Smooth muscle cell (in vitro differentiated cells): Measurements from ENCODE around the gene SPRY1. TPM values are rescaled to one million over a fixed set of nuclear protein-coding genes. Genes with fewer than 3 reads are reported as not detected.

ENCODE experiments used
- DNase-seq: peaks from one replicate; lab custom pipeline; 2025; ENCODE audit not compliant: unreplicated experiment; lab: John Stamatoyannopoulos, UW
- H2AFZ ChIP-seq: fragments of 200-600 bp; sonication (generic); 2 replicates; pipeline ENCODE4 v1.6.0; 2016; ENCODE audit warnings: antibody characterized with exemption, low read depth, mild to moderate bottlenecking
- H3F3A ChIP-seq: fragments of 200-600 bp; sonication (generic); 2 replicates; pipeline ENCODE4 v1.6.0; 2017; ENCODE audit warnings: antibody characterized with exemption, low read depth
- H3K27ac ChIP-seq: fragments of 200-600 bp; sonication (generic); 2 replicates; pipeline ENCODE4 v1.5.1; 2016; ENCODE audit warnings: low read depth, mild to moderate bottlenecking
- H3K27me3 ChIP-seq: fragments of 200-600 bp; sonication (generic); 2 replicates; pipeline ENCODE4 v1.6.1; 2016; ENCODE audit warnings: low read depth, mild to moderate bottlenecking
- H3K36me3 ChIP-seq: fragments of 200-600 bp; sonication (generic); 2 replicates; pipeline ENCODE4 v1.5.1; 2016; ENCODE audit warnings: low read depth
- H3K4me1 ChIP-seq: fragments of 200-600 bp; sonication (generic); 2 replicates; pipeline ENCODE4 v1.5.1; 2016; ENCODE audit warnings: low read depth
- H3K4me2 ChIP-seq: fragments of 200-600 bp; sonication (generic); 2 replicates; pipeline ENCODE4 v1.6.0; 2016; ENCODE audit warnings: mild to moderate bottlenecking
- H3K4me3 ChIP-seq: fragments of 200-600 bp; sonication (generic); 2 replicates; pipeline ENCODE4 v1.5.1; 2016; ENCODE audit warnings: mild to moderate bottlenecking
- H3K79me2 ChIP-seq: fragments of 200-600 bp; sonication (generic); 2 replicates; pipeline ENCODE4 v1.6.0; 2016; ENCODE audit warnings: low read depth, mild to moderate bottlenecking
- H3K9ac ChIP-seq: fragments of 200-600 bp; sonication (generic); 2 replicates; pipeline ENCODE4 v1.6.0; 2016; ENCODE audit warnings: low read depth
- H3K9me3 ChIP-seq: fragments of 200-600 bp; sonication (generic); replicated peaks from 2 replicates; pipeline ENCODE4 v1.5.1; 2016; ENCODE audit warnings: low read depth
- H4K20me1 ChIP-seq: fragments of 200-600 bp; sonication (generic); 2 replicates; pipeline ENCODE4 v1.6.0; 2016; ENCODE audit warnings: low read depth
- WGBS: methylation state at CpG from one replicate; pipeline ENCODE4 v1.1.7; 2016; ENCODE audit warnings: low lambda C conversion rate; 5-methylcytosine and 5-hydroxymethylcytosine counted together
- polyA plus RNA-seq: library from polyadenylated mRNA; unstranded; fragments of >200 nt; fragmentation: Nextera tagmentation; extraction: Ambion mirVana; gene quantifications from 2 replicates; pipeline ENCODE4 v1.2.1, GENCODE V29; 2016
- total RNA-seq: library from RNA; depleted of rRNA; stranded (reverse); fragments of >200 nt; gene quantifications from 2 replicates; pipeline ENCODE4 v1.2.3, GENCODE V29; 2014
- TF ChIP-seq, protein P1 (sequence below): fragments of 200-600 bp; sonication (generic); IDR thresholded peaks from 2 replicates; pipeline ENCODE4 v1.5.1; 2017; ENCODE audit warnings: borderline replicate concordance, mild to moderate bottlenecking, antibody characterized with exemption; ENCODE audit not compliant: insufficient read depth, poor library complexity, severe bottlenecking

SPRY1 gene
- total and polyA plus RNA-seq, 2 experiments from 2014 or later, result 17.8 to 26.4 TPM

DNA sequence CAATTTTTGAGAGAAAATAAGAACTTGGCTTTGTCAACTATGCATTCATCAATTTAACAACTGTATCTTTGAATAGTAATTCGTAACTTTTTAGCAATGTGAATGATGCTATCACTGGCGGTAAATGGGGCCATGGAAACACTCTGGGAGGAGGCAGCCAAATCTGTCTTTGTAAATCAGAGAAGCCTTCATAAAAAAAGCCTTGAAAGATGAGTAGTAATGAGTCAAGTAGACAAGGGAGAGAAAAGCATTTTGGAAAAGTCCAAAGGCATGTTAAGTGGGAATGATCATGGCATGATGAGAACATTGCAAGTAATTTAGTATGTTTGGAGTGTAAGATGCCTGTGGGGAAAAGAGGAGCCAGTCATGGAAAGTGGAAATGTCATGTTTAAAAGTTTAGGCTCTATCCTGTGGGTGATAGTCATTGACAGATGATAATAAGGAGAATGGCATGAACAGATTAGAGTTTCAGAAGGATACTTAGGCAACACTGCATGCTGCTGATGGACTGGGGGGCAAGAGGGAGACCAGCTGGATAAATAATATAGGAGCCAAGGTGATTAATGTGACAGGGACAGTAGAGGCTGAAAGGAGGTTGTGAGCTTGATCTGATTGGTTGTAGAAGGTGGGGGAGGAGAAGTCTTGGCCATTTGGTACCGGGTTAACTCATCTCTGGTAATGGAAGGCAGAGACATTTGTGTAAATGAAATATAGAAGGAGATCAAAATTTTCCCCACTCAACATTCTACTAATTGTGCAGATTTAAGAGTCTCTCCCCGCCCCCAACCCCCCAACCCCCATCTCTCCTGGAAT is 16.3 kb downstream of the SPRY1 start:
- H3K4me2 ChIP-seq, result no peak overlapping the region
- H3K27me3 ChIP-seq, result no peaks in the 10 kb centered on the region
- WGBS, result 84% methylated on average over 4 of the region's 4 CpGs
- TF ChIP-seq, protein P1, sequence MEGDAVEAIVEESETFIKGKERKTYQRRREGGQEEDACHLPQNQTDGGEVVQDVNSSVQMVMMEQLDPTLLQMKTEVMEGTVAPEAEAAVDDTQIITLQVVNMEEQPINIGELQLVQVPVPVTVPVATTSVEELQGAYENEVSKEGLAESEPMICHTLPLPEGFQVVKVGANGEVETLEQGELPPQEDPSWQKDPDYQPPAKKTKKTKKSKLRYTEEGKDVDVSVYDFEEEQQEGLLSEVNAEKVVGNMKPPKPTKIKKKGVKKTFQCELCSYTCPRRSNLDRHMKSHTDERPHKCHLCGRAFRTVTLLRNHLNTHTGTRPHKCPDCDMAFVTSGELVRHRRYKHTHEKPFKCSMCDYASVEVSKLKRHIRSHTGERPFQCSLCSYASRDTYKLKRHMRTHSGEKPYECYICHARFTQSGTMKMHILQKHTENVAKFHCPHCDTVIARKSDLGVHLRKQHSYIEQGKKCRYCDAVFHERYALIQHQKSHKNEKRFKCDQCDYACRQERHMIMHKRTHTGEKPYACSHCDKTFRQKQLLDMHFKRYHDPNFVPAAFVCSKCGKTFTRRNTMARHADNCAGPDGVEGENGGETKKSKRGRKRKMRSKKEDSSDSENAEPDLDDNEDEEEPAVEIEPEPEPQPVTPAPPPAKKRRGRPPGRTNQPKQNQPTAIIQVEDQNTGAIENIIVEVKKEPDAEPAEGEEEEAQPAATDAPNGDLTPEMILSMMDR, result no peak
- no peaks in the 10 kb centered on the region for H3K36me3 ChIP-seq
- no peak overlapping the region for H2AFZ ChIP-seq
- peaks cover 11% of the 10 kb centered on the region for H3F3A ChIP-seq
- DNase-seq, result no peak
- H4K20me1 ChIP-seq, result no peaks in the 10 kb centered on the region
- no peaks in the 10 kb centered on the region for H3K9me3 ChIP-seq
- H3K4me1 ChIP-seq, result peaks cover 32% of the 10 kb centered on the region
- no peaks in the 10 kb centered on the region for H3K79me2 ChIP-seq
- H3K9ac ChIP-seq, result no peak overlapping the region
- no peak overlapping the region for H3K27ac ChIP-seq
- no peak overlapping the region for H3K4me3 ChIP-seq

DNA sequence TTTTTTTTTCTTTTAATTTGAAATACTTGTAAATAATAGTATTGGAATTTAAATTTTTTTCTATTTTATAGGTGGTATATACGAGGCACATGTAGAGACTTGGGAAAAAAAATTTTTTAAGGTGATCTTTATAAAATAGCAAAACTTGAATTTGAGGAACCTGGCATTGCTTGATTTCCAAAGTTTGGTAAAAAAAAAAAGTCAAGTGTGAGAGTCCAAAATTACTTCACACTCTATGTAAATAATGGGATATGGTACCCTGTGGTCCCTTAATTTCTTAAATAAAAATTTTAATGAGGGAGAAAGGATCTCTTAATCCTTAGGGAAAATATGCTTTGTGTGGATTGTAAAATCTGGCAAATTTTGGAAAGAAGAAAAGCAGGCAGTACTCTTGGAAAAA is 19.0 kb downstream of the SPRY1 start:
- Histone ChIP-seq H3K36me3 (no peaks in the 10 kb centered on the region), H3K4me3 (no peak overlapping the region), H2AFZ (no peak overlapping the region), H3K27ac (peak overlapping the region; percentile 12), H3F3A (peaks cover 25% of the 10 kb centered on the region), H3K9ac (no peak overlapping the region), H3K9me3 (no peaks in the 10 kb centered on the region), H3K79me2 (no peaks in the 10 kb centered on the region), H3K27me3 (no peaks in the 10 kb centered on the region), H4K20me1 (no peaks in the 10 kb centered on the region), H3K4me1 (peaks cover 38% of the 10 kb centered on the region), H3K4me2 (peak overlapping the region; percentile 61)
- WGBS, result 92% methylated on average over 1 of the region's 1 CpG
- no peak for DNase-seq
- TF ChIP-seq, protein P1, result no peak

DNA sequence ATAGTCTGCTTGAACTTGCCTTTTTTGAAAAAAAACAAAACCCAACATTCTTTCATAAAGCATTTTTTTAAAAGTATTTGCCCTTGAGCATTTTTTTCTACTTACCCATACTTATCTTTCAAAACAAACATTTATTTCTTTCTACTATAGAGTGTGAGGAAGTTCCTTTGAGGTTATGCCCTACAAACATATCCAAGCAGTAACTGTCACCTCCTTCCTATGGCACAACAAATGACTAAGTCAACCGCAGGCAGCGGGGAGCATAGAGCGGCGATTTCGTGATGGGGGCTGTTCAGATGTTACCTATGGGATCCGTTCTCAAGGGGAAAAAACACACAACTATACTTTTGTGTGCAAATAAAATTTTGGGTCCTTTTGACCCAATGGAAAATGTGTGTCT is 19.4 kb downstream of the SPRY1 start:
- peak overlapping the region; percentile 12 for H3K27ac ChIP-seq
- no peaks in the 10 kb centered on the region for H4K20me1 ChIP-seq
- TF ChIP-seq, protein P1, result no peak
- H3K4me1 ChIP-seq, result peaks cover 38% of the 10 kb centered on the region
- H3K36me3 ChIP-seq, result no peaks in the 10 kb centered on the region
- 43% methylated on average over 6 of the region's 6 CpGs for whole genome bisulfite sequencing
- no peak overlapping the region for H2AFZ ChIP-seq
- no peaks in the 10 kb centered on the region for H3K9me3 ChIP-seq
- no peaks in the 10 kb centered on the region for H3K79me2 ChIP-seq
- no peaks in the 10 kb centered on the region for H3K27me3 ChIP-seq
- H3K4me3 ChIP-seq, result no peak overlapping the region
- peaks cover 25% of the 10 kb centered on the region for H3F3A ChIP-seq
- H3K4me2 ChIP-seq, result peak overlapping the region; percentile 61
- DNase-seq, result no peak
- H3K9ac ChIP-seq, result no peak overlapping the region

GRCh38 chr4:123417813-123418212 is 21.2 kb downstream of the SPRY1 start:
- TF ChIP-seq, protein P1, result no peak
- Histone ChIP-seq H3K79me2 (no peaks in the 10 kb centered on the region), H3F3A (peaks cover 25% of the 10 kb centered on the region), H3K36me3 (no peaks in the 10 kb centered on the region), H3K4me3 (no peak overlapping the region), H3K4me1 (peaks cover 45% of the 10 kb centered on the region), H3K9ac (no peak overlapping the region), H3K27me3 (no peaks in the 10 kb centered on the region), H2AFZ (peak overlapping the region; percentile 17), H3K27ac (peak overlapping the region; percentile 49), H4K20me1 (no peaks in the 10 kb centered on the region), H3K4me2 (peak overlapping the region; percentile 70), H3K9me3 (no peaks in the 10 kb centered on the region)
- WGBS, result 56% methylated on average over 2 of the region's 2 CpGs
- DNase-seq, result no peak
